HPDE6-E6E7 (cell line): Measurements from ENCODE around the gene PKP4.
A peak's percentile ranks its signal among the peaks of the same experiment; 100 is the strongest.

Experiments
- DNase-seq: peaks from one replicate; pipeline ENCODE4 v3.0.0; 2011; ENCODE audit warnings: missing footprints; ENCODE audit errors: extremely low spot score

PKP4 gene

DNA sequence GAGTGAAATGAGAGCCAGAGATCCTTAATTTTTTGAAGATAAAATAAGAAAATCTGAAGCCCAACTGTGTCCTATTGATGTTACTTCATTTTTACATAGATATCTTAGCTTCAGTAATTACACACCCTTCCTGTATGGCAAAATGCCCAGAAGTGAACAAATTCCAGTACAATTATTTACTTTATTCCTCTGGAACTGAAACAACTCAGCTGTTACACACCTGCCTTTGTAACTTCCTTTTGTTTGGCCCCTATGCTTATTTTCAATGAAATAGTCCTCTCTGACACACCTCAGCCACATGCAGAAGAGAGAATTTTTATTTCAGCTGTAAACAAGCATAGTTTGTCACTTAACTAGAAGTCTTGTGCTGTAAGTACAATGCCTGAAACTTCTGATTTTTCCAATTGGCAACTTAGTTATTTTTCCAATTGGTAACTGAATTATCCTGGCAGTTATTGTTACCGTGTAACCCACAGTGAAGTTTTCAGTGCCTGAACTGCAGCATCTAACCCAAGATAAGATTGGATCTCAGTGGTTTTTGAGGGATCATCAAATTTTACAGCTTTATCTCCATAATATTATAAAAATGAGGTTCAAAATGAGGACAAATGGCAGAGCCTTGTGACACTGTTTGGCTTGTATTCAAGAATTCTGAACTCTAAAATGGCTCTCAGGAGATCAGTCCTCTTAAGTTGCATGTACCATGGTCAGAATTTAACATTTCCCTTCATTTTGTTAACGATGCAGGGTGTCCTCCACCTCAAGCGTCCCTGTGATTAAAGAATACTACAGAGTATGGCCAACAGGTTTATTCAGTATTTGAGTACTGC is 82.6 kb downstream of the PKP4 start:
- DNase-seq = peak; percentile 10

DNA sequence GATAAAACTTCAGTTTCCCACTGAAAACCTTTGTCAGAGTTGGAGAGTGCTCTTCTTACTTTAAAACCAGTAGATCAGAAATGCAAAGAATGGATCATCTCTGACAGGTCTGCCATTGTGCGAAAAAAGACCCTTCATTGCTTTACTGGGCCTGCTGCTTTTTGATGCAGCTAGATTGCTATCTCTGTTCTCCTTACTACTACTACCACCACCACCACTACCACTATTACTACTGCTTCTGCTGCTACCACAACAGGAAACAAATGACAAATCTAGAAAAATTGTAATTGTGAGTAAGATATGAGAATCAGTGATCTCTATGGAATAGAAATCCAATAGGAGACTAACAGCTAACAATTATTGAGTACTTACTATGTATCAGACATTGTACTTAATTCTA is 85.8 kb downstream of the PKP4 start:
- DNase-seq = no peak

DNA sequence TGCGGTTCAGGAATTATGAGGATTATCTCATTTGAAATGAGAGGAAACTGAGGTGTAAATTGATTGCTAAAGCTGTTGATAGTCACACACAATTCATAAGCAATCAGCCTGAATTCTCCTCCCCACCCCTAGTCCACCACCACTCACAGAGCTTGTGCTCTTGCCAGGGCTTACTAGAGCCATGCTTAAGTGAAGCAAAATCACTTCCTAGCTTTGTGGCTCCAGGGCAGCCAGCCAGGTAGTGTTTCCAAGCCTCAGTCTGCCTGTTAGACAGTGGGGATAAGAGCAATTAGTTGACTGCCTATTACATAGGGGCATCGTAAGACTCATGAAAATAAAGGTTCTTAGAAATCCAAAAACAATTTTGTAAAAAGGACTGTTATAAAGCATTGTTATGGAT is 87.2 kb downstream of the PKP4 start:
- no peak for DNase-seq

DNA sequence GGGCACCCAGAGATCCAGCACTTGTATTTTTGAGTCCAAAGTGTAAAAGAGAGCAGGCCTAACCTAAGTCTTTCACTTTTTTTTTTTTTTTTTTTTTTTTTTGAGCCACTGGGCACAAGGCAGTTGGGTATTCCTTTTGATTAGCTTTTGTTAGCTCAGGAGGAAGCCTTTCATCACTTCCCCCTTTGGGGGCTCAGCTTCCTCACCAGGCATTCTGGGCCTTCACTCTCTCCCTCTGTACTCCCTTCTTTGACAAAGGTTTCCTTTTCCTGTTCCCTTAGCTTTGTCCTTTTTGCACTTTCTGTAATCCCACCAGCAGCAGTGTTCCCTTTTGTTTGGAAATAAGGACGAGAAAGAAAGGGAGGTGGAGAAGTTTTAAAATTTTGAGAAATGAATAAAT is 88.2 kb downstream of the PKP4 start:
- no peak for DNase-seq

DNA sequence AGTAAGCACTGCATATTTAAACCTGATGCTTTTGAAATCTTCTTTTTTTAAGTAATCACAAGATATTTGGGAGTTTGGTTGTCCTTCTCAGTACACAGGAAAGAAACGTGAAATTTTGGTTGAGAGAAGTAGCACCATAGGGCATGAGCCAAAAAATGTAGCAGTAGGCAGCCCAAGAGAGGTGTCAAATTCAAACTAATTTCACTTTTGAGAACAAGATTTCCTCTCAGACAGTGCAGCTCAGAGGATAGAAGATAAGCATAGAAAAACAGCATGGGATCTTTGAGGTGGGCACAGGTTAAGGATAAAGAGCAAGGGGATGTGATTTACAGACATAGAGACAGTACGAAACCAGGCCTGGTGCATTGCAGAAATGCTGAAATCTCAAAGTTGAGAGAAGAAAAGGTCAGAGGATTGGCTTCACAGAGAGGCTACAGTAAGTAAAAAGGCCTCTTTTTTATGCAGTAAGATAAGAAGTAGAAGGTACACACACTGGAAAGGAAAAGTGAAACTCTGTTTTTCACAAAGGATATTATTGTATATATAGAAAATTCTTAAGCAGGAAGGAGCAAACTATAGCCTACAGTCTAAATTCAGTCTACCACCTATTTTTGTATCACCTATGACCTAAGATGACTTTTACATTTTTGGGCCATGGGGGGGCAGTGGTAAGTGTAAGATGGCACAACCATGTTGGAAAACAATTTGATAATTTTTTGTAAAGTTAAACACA is 89.8 kb downstream of the PKP4 start:
- DNase-seq = no peak

DNA sequence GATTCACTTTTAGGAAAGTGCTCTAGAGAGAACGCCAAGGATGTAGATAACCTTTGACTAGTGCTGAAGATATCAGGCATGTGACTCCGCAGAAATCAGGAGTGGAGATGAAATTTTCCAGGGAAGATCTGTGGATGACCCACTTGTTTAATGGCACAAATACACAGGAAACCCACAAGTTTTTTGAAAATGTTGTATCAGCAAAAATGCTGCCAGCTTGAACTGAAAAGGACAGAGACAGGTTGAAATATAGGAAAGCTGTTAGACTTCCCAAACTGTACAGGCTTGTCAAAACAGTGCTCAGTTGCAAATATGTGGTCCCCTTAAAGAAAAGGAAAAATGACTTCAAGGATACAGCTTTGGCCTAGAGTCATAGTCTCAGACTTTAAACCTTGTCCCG is 96.5 kb downstream of the PKP4 start:
- no peak for DNase-seq

DNA sequence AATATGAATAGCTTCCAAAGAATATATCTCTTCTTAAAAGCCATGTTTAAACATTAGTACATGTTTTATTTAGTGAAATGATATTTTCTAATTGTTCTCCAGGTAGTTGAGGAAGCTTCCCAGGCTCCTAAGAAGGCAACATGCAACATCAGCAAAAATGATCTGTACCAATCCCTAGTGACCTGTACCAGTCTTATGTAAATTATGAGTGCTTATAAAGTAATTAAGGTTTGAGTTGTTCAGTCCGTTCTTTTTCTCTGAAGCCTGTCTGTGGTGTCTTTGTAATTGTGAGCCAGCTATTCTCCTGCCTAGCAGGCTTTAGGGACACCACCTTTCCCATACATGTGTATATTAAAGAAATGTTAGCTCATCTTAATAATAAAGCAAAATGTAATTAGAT is 98.2 kb downstream of the PKP4 start:
- no peak for DNase-seq

DNA sequence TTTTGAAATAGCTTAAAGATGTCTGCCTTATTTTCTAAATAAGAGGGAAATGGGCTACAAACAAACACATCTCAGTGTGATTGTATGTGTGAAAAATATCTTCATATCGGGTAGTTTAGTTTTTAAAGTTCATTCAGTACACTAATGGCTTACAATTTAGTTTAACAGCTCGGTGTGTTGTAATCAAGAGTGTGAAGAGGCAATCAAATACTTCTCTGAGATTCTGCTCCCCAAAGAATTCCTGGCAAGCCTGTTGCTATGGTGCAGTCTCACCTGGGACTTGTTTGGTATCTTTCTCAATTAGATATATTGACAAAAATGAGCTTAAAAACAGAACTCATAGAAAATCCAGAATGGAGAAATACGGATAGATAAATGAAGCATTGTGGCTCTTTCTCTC is 99.4 kb downstream of the PKP4 start:
- no peak for DNase-seq

DNA sequence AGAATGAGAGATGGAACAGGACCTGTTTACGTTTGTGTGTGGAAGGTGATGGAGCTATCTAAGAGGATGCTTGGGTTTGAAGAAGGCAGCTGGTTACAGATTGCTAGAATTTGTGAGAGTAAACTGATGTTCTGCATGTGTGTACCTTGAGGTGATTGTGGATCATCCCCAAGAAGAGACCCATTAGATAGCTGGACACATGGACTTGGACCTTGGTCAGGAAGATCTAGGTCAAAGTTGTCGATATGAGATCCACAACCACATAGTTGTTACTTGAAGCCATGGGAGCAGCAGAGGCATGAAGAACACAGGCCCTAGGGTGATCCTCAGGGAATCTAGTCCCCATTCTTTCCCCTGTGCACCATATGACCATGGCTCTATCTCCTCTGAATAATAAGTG is 101.0 kb downstream of the PKP4 start:
- DNase-seq = no peak

DNA sequence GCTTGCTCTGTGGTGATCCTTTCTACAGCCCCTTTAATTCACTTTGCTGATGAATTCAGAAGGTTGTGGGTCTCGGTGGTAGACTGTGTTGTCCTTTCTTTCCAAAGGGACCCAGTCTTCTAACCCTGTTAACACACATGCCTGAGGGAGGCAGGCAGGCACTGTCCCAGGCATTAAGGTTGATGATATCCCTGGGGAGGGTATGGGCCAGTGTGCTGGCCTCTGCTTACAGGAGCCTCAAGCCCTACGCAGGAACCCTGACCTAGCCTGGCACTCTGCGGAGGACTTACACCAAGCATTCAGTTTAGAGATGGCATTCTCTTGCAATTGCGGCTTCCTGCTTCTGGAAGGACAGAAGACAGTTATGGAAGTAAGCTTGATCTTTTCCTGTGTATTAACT is 102.5 kb downstream of the PKP4 start:
- no peak for DNase-seq

DNA sequence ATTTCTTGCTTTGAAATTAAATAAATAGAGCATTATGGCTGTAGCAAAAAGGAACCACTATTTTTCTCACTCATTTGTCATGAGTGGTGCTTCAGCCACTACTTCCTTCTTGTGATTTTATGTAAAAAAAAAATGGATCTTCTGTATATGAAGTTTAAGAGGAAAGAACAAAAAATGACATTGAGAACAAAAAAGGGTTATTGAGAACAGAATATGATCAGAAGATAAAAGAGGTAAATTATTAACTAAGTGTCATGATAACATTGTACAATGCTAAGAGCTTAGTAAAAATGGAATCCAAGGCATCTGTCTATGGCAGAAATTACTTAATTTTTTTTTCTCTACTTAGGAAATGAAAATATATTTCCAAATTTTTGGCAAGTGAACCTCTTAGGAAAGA is 103.5 kb downstream of the PKP4 start:
- DNase-seq = no peak

DNA sequence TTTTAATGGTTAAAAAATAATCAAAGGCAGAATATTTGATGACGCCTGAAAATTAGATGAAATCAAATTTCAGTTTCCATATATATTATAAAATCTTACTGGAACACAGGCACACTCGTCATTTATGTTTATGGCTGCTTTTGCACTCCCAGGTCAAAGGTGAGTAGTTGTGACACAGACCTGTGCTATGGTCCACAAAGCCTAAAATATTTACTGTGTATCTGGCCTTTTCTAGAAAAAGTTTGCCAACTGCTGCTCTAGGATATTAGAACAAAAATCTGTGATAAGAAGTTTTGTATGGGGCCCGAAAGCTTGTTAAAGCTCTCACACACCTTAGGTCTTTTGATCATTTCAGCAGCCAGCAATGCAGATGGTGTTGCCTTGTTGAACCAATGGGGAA is 104.3 kb downstream of the PKP4 start:
- no peak for DNase-seq

DNA sequence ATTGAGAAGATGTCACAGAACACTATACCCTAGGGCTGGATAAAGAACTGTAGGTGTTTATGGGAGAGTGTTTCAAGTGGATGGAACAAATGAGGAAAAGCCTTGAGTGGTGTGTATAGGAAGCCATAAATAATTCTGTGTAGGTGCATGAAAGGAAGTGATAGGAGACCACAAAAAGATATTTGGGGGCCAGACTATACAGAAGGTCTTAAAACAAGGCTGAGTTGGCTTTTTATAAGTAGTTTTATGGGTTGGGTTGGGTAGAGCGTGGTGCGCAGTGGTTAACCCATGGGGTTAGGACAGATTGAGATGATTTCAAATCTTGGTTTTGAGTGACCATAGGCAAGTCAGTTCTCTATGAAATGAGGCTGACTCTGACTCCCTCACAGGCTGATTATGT is 110.5 kb downstream of the PKP4 start:
- no peak for DNase-seq

DNA sequence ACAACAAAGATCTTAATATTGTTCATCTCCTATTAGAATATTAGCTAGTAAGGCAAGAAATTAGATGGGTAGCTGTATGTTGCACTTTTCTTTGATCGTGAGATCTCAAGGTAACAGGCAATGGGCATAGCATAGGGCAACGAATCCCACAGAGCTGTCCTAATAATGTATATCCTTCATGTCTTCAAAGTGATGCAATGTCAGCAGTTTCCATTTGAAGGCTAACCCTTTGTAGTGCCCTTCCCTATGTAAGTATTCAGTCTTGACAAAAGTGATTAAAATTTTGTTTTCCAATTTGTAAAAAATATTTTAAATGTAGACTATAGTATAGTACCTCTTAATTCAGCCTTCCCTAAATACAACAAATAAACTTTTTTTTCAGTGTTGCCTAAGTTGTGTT is 112.5 kb downstream of the PKP4 start:
- no peak for DNase-seq

DNA sequence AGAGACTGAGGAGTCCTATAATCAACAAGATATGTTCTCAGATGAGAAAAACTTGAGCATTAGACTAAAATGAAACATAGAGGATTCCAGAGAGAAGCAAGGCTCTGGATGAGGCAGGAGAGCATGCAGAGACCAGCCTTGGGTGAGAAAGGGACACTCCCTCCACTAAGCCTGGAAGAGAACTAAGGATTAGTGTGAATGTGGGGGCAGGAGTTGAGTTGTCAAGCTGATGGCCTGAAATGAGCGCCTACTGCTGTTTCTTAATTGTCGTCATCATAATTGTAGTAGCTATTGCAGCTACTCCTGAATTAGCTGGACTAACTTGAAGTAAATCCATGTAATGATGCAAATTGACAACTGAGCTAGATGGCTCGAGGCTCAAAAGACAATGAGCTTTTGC is 114.1 kb downstream of the PKP4 start:
- no peak for DNase-seq

DNA sequence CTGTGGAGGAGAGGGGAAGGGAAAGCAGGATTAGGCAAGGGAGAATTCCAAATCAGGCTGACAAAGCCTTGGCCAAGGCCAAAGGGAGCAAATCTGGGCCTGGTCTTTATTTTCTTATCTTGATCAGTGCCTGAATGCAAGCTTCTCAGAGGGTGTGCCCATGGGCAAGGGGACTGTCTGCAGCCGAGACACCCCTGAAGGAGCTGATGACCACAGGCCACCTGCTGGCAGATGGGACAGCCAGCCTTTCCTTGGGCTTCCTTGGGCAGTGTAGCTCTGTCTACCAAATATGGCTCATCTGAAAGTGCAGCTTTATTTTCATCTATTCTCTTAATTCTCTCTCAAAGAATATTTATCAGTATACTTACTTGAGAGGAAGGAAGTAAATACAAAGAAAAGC is 117.0 kb downstream of the PKP4 start:
- DNase-seq = no peak

DNA sequence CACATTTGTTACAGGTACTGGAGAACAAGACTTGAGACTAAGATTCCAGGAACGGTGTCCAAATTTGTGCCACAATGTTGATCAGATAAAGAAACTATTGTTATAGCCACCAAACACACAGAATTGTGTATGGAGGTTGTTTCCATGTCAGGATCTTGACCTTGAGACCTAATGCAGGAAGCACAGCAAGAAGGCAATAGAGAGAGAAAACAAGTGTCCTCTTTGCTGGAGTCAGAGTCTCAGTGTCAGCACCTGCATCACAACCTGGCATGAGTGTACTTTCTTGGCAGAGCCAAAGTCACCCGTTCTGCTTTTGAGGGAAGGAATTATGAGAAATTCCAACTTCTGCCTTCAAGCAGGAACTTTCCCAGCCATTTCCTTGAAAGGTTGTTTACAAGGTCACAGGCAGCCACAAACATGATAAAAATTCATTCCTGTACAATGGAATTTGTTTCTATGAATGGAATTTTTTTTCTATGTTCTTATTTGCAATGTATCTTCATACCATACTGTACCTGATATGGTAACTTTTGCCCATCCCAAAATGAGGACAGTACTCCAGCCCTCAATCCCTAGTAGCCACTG is 118.4 kb downstream of the PKP4 start:
- DNase-seq = no peak

DNA sequence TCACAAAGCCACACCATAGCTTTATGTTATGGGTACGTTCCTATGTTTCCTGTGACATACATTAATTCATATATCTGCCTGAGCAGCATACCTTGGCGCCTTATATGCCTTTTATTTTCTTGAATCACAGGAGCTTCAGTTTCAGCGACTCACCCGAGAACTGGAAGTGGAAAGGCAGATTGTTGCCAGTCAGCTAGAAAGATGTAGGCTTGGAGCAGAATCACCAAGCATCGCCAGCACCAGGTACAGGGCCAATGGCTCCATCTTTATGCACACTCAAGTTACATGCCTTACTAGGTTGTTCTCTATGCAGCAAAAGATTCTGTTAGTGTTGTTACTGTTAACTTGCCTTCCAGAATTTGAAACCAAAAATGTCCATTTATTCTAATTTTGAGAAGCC is 120.4 kb downstream of the PKP4 start:
- DNase-seq = no peak

DNA sequence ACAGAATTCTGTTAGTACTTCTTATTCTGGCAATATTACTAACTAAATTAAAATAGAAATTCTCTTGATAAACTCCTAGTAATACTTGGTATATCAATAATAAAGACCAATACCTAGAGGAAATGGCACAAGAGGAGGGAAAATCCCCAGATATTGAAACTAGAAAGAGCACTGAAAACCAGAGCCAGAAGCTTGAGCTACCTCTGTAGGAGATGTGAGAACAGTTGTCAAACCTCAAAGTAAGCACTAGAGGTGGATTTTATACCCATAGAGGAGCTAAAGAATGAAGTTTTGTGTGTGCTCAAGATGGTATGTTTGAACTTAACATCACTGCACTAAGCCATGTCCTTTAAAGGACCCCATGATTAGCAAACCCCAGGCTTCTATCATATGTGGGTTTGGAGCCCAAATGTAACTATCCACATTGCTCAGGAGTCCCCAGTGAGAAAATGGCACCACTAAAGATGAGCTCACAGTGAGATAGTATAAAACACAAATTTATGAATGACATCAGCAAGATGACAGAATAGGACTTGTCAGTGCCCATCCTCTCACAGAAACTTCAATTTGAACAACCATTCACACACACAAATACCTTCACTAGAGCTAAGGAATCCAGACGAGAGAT is 122.1 kb downstream of the PKP4 start:
- no peak for DNase-seq

DNA sequence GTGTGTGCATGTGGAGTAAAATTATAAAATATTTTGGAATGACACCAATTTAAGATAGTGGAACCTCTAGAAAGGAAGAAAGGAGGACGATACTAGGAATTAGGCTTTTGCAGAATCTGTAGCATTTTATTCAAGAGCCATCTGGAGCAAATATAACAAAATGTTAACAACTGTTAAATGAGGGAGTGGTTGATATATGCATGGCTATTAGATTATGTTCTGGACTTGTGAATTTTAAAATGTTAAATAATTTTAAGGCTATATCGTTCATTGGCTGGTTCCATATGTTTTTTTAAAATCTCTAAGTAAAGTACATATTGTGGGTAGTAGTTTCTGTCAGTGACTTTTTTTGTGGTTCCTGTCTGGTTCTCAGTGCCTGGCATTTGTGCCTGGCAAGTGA is 123.2 kb downstream of the PKP4 start:
- DNase-seq = no peak

DNA sequence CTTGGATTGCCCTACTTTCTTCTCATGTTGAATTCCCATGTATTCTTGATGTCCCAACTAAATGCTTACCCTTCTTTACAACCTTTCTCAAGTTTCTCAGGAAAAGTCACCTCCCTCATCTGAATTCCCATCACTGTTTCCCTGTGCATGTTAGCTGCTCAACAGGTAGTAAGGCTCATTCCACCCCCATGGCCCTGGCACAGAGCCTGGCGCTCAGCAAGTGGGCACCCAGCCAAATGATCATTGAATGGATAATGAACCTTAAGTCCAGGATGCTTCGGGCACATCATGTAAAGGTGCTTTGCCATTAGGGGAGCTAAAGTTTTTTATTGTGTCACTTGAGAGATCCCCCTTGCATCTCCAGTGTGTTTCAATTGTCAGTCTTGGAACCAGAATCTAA is 124.0 kb downstream of the PKP4 start:
- DNase-seq = no peak

DNA sequence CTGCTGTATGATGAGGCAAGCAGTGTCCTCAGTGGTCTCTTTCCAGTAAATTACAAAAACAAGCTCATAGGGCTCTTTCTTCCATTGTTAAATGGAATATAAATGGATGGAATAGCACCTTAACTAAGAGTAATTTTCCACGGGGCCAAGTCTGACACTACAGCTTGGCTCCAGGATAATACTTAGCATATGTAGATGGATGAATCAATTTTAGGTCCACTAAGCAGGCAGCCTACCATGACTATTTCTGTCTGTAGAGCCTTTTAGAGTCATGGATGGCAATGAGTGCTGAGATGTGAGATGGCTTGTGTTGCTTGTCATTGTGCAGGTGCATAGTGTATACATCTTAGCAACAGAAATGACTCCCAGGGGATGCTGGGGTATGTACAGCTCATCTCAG is 125.9 kb downstream of the PKP4 start:
- no peak for DNase-seq

DNA sequence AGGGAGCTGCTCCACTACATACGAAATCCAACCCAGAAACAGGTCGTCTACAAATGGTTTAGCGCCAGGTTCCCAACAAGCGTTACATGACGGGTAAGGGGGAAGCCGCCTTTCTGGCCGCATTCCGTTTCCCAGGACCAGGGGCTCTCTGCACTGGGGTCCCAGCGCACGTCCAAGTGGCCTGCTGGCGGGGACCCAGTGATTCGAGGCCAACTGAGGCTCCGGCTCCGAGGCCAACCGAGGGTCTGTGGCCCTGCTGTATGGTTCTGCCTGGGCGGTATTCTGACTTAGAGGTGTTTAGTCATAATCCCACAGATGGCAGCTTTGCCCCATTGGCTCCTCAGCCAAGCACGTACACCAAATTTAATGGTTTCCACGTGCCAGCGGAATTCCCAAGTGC is 127.2 kb downstream of the PKP4 start:
- no peak for DNase-seq
